Measurements from ENCODE around the gene ADAM22.

Gene ADAM22

GRCh38 chr7:88132725-88133124, 198.7 kb downstream of the ADAM22 start:
- DNase-seq (ENCODE audit: insufficient read length, low spot score) (no peak), FAIRE-seq (peak; percentile 89)
- TF ChIP-seq POU2F2 (IDR thresholded peaks at IDR 0.05; ENCODE audit: low read depth, low read length) (no peak), PAX5 (IDR thresholded peaks at IDR 0.05; ENCODE audit: insufficient read depth, low read length, severe bottlenecking) (no peak), SPI1 (IDR thresholded peaks at IDR 0.05; ENCODE audit: low read depth, low read length) (peak; percentile 90), POLR2AphosphoS5 (IDR thresholded peaks at IDR 0.05; ENCODE audit: low read depth, low read length) (no peak), TAF1 (IDR thresholded peaks at IDR 0.05; ENCODE audit: low read depth, low read length) (no peak), POLR2A (IDR thresholded peaks at IDR 0.05; ENCODE audit: low read depth, low read length) (no peak)

GRCh38 chr7:88140947-88141346, 206.9 kb downstream of the ADAM22 start:
- TF ChIP-seq SPI1 (IDR thresholded peaks at IDR 0.05; ENCODE audit: low read depth, low read length), result no peak
- TF ChIP-seq PAX5 (IDR thresholded peaks at IDR 0.05; ENCODE audit: insufficient read depth, low read length, severe bottlenecking), result no peak
- no peak for TF ChIP-seq POU2F2 (IDR thresholded peaks at IDR 0.05; ENCODE audit: low read depth, low read length)
- no peak for TF ChIP-seq TAF1 (IDR thresholded peaks at IDR 0.05; ENCODE audit: low read depth, low read length)
- TF ChIP-seq POLR2A (IDR thresholded peaks at IDR 0.05; ENCODE audit: low read depth, low read length), result no peak
- no peak for TF ChIP-seq POLR2AphosphoS5 (IDR thresholded peaks at IDR 0.05; ENCODE audit: low read depth, low read length)
- DNase-seq (ENCODE audit: insufficient read length, low spot score) (no peak), FAIRE-seq (no peak)

GRCh38 chr7:88141479-88141878, 207.4 kb downstream of the ADAM22 start:
- FAIRE-seq (no peak), DNase-seq (ENCODE audit: insufficient read length, low spot score) (no peak)
- TF ChIP-seq TAF1 (IDR thresholded peaks at IDR 0.05; ENCODE audit: low read depth, low read length) (no peak), POU2F2 (IDR thresholded peaks at IDR 0.05; ENCODE audit: low read depth, low read length) (no peak), POLR2AphosphoS5 (IDR thresholded peaks at IDR 0.05; ENCODE audit: low read depth, low read length) (no peak), PAX5 (IDR thresholded peaks at IDR 0.05; ENCODE audit: insufficient read depth, low read length, severe bottlenecking) (no peak), SPI1 (IDR thresholded peaks at IDR 0.05; ENCODE audit: low read depth, low read length) (no peak), POLR2A (IDR thresholded peaks at IDR 0.05; ENCODE audit: low read depth, low read length) (no peak)

- no peak for TF ChIP-seq PAX5 (IDR thresholded peaks at IDR 0.05; ENCODE audit: insufficient read depth, low read length, severe bottlenecking)
- TF ChIP-seq POU2F2 (IDR thresholded peaks at IDR 0.05; ENCODE audit: low read depth, low read length), result no peak
- no peak for TF ChIP-seq POLR2AphosphoS5 (IDR thresholded peaks at IDR 0.05; ENCODE audit: low read depth, low read length)
- TF ChIP-seq TAF1 (IDR thresholded peaks at IDR 0.05; ENCODE audit: low read depth, low read length), result no peak
- FAIRE-seq, result no peak
- no peak for DNase-seq (ENCODE audit: insufficient read length, low spot score)
These were observed 207.9 kb downstream of the ADAM22 start for GRCh38 chr7:88141953-88142352.

- TF ChIP-seq SPI1 (IDR thresholded peaks at IDR 0.05; ENCODE audit: low read depth, low read length) (no peak), TAF1 (IDR thresholded peaks at IDR 0.05; ENCODE audit: low read depth, low read length) (no peak), POLR2A (IDR thresholded peaks at IDR 0.05; ENCODE audit: low read depth, low read length) (no peak), PAX5 (IDR thresholded peaks at IDR 0.05; ENCODE audit: insufficient read depth, low read length, severe bottlenecking) (no peak), POLR2AphosphoS5 (IDR thresholded peaks at IDR 0.05; ENCODE audit: low read depth, low read length) (no peak), POU2F2 (IDR thresholded peaks at IDR 0.05; ENCODE audit: low read depth, low read length) (no peak)
- FAIRE-seq (no peak), DNase-seq (ENCODE audit: insufficient read length, low spot score) (no peak)
These were observed 212.6 kb downstream of the ADAM22 start for GRCh38 chr7:88146616-88147015.

- FAIRE-seq (no peak), DNase-seq (ENCODE audit: insufficient read length, low spot score) (no peak)
- TF ChIP-seq POLR2AphosphoS5 (IDR thresholded peaks at IDR 0.05; ENCODE audit: low read depth, low read length), result no peak
- TF ChIP-seq POLR2A (IDR thresholded peaks at IDR 0.05; ENCODE audit: low read depth, low read length), result no peak
- no peak for TF ChIP-seq SPI1 (IDR thresholded peaks at IDR 0.05; ENCODE audit: low read depth, low read length)
- no peak for TF ChIP-seq POU2F2 (IDR thresholded peaks at IDR 0.05; ENCODE audit: low read depth, low read length)
- no peak for TF ChIP-seq TAF1 (IDR thresholded peaks at IDR 0.05; ENCODE audit: low read depth, low read length)
- TF ChIP-seq PAX5 (IDR thresholded peaks at IDR 0.05; ENCODE audit: insufficient read depth, low read length, severe bottlenecking), result no peak
These were observed 213.3 kb downstream of the ADAM22 start for GRCh38 chr7:88147341-88147740.

GRCh38 chr7:88147949-88148348, 213.9 kb downstream of the ADAM22 start:
- DNase-seq (ENCODE audit: insufficient read length, low spot score) (no peak), FAIRE-seq (no peak)
- TF ChIP-seq POLR2A (IDR thresholded peaks at IDR 0.05; ENCODE audit: low read depth, low read length), result no peak
- no peak for TF ChIP-seq POU2F2 (IDR thresholded peaks at IDR 0.05; ENCODE audit: low read depth, low read length)
- no peak for TF ChIP-seq TAF1 (IDR thresholded peaks at IDR 0.05; ENCODE audit: low read depth, low read length)
- no peak for TF ChIP-seq PAX5 (IDR thresholded peaks at IDR 0.05; ENCODE audit: insufficient read depth, low read length, severe bottlenecking)
- no peak for TF ChIP-seq SPI1 (IDR thresholded peaks at IDR 0.05; ENCODE audit: low read depth, low read length)
- no peak for TF ChIP-seq POLR2AphosphoS5 (IDR thresholded peaks at IDR 0.05; ENCODE audit: low read depth, low read length)

GRCh38 chr7:88150033-88150432, 216.0 kb downstream of the ADAM22 start:
- peak; percentile 45 for FAIRE-seq
- TF ChIP-seq POLR2A (IDR thresholded peaks at IDR 0.05; ENCODE audit: low read depth, low read length) (no peak), TAF1 (IDR thresholded peaks at IDR 0.05; ENCODE audit: low read depth, low read length) (no peak), POLR2AphosphoS5 (IDR thresholded peaks at IDR 0.05; ENCODE audit: low read depth, low read length) (no peak), PAX5 (IDR thresholded peaks at IDR 0.05; ENCODE audit: insufficient read depth, low read length, severe bottlenecking) (no peak), SPI1 (IDR thresholded peaks at IDR 0.05; ENCODE audit: low read depth, low read length) (no peak), POU2F2 (IDR thresholded peaks at IDR 0.05; ENCODE audit: low read depth, low read length) (no peak)
- no peak for DNase-seq (ENCODE audit: insufficient read length, low spot score)

GRCh38 chr7:88151119-88151790, 217.2 kb downstream of the ADAM22 start:
- no peak for TF ChIP-seq POLR2AphosphoS5 (IDR thresholded peaks at IDR 0.05; ENCODE audit: low read depth, low read length)
- no peak for TF ChIP-seq PAX5 (IDR thresholded peaks at IDR 0.05; ENCODE audit: insufficient read depth, low read length, severe bottlenecking)
- no peak for TF ChIP-seq POLR2A (IDR thresholded peaks at IDR 0.05; ENCODE audit: low read depth, low read length)
- TF ChIP-seq SPI1 (IDR thresholded peaks at IDR 0.05; ENCODE audit: low read depth, low read length), result no peak
- no peak for TF ChIP-seq POU2F2 (IDR thresholded peaks at IDR 0.05; ENCODE audit: low read depth, low read length)
- DNase-seq (ENCODE audit: insufficient read length, low spot score), result no peak
- no peak for FAIRE-seq

GRCh38 chr7:88153378-88153777, 219.3 kb downstream of the ADAM22 start:
- TF ChIP-seq SPI1 (IDR thresholded peaks at IDR 0.05; ENCODE audit: low read depth, low read length) (no peak), PAX5 (IDR thresholded peaks at IDR 0.05; ENCODE audit: insufficient read depth, low read length, severe bottlenecking) (no peak), POU2F2 (IDR thresholded peaks at IDR 0.05; ENCODE audit: low read depth, low read length) (no peak), POLR2A (IDR thresholded peaks at IDR 0.05; ENCODE audit: low read depth, low read length) (no peak), TAF1 (IDR thresholded peaks at IDR 0.05; ENCODE audit: low read depth, low read length) (no peak), POLR2AphosphoS5 (IDR thresholded peaks at IDR 0.05; ENCODE audit: low read depth, low read length) (no peak)
- FAIRE-seq, result no peak
- DNase-seq (ENCODE audit: insufficient read length, low spot score), result no peak

Measured in GM12891 (cell line).